Mesothelial cell of epicardium (in vitro differentiated cells): ENCODE results near the gene PTPRN2. TPM values are rescaled to one million over a fixed set of nuclear protein-coding genes. Genes with fewer than 3 reads are reported as not detected.

ENCODE experiments used
- DNase-seq, 2 experiments: peaks; one replicate each; pipeline ENCODE4 v3.0.0; 2021; ENCODE audit warnings: low spot score in 2 of 2; ENCODE audit not compliant: unreplicated experiment in 2 of 2
- H3K27ac Mint-ChIP-seq: 2 replicates; pipeline ENCODE4 v1.8.0; 2021; ENCODE audit warnings: mixed read lengths
- H3K27me3 Mint-ChIP-seq: 2 replicates; pipeline ENCODE4 v1.8.0; 2021; ENCODE audit warnings: low read depth, mixed read lengths
- H3K36me3 Mint-ChIP-seq: 2 replicates; pipeline ENCODE4 v1.8.0; 2021; ENCODE audit warnings: mixed read lengths
- H3K4me1 Mint-ChIP-seq: 2 replicates; pipeline ENCODE4 v1.8.0; 2021; ENCODE audit warnings: mixed read lengths
- H3K4me3 Mint-ChIP-seq: 2 replicates; pipeline ENCODE4 v1.8.0; 2021; ENCODE audit warnings: mild to moderate bottlenecking, moderate library complexity, mixed read lengths
- H3K9me3 Mint-ChIP-seq: 2 replicates; pipeline ENCODE4 v1.8.0; 2021; ENCODE audit warnings: mixed read lengths
- CTCF ChIP-seq: fragments of 200-600 bp; sonication (generic); IDR thresholded peaks from one replicate; pipeline ENCODE4 v1.5.0; 2021; ENCODE audit warnings: antibody characterized with exemption; ENCODE audit not compliant: unreplicated experiment
- total RNA-seq: library from RNA; stranded (reverse); gene quantifications from 3 replicates; pipeline ENCODE4 v1.2.1, GENCODE V29; 2021

The PTPRN2 gene
- total RNA-seq, 1 donor from 2014 or later, result 2.2 TPM

GRCh38 chr7:157723205-157723604, 864.4 kb downstream of the PTPRN2 start:
- Mint-ChIP-seq H3K27ac (no peak overlapping the region), H3K27me3 (peaks cover 55% of the 10 kb centered on the region), H3K4me3 (no peak overlapping the region), H3K36me3 (no peaks in the 10 kb centered on the region), H3K9me3 (no peaks in the 10 kb centered on the region), H3K4me1 (no peaks in the 10 kb centered on the region)
- DNase-seq, result no peak
- TF ChIP-seq CTCF, result no peak

GRCh38 chr7:157722137-157723060, 865.2 kb downstream of the PTPRN2 start:
- TF ChIP-seq CTCF, result no peak
- H3K4me3 Mint-ChIP-seq, result no peak overlapping the region
- no peak overlapping the region for H3K27ac Mint-ChIP-seq
- DNase-seq, result no peak
- no peaks in the 10 kb centered on the region for H3K9me3 Mint-ChIP-seq
- no peaks in the 10 kb centered on the region for H3K4me1 Mint-ChIP-seq
- H3K27me3 Mint-ChIP-seq, result peaks cover 55% of the 10 kb centered on the region
- H3K36me3 Mint-ChIP-seq, result no peaks in the 10 kb centered on the region

- peaks cover 47% of the 10 kb centered on the region for H3K27me3 Mint-ChIP-seq
Observed at GRCh38 chr7:157721468-157722136, 866.0 kb downstream of the PTPRN2 start.

GRCh38 chr7:157719705-157720655, 867.6 kb downstream of the PTPRN2 start:
- H3K9me3 Mint-ChIP-seq, result no peaks in the 10 kb centered on the region
- no peak overlapping the region for H3K27ac Mint-ChIP-seq
- H3K36me3 Mint-ChIP-seq, result no peaks in the 10 kb centered on the region
- TF ChIP-seq CTCF, result no peak
- H3K4me1 Mint-ChIP-seq, result no peaks in the 10 kb centered on the region
- no peak overlapping the region for H3K4me3 Mint-ChIP-seq
- H3K27me3 Mint-ChIP-seq, result peaks cover 49% of the 10 kb centered on the region
- no peak for DNase-seq

More at GRCh38 chr7:157721468-157722136, 866.0 kb downstream of the PTPRN2 start:
- no peak for TF ChIP-seq CTCF
- H3K27ac Mint-ChIP-seq, result no peak overlapping the region
- H3K36me3 Mint-ChIP-seq, result no peaks in the 10 kb centered on the region
- no peaks in the 10 kb centered on the region for H3K4me1 Mint-ChIP-seq
- no peak for DNase-seq
- no peak overlapping the region for H3K4me3 Mint-ChIP-seq
- no peaks in the 10 kb centered on the region for H3K9me3 Mint-ChIP-seq

- no peak overlapping the region for H3K27ac Mint-ChIP-seq
- H3K27me3 Mint-ChIP-seq, result peaks cover 50% of the 10 kb centered on the region
Observed at GRCh38 chr7:157719008-157719682, 868.5 kb downstream of the PTPRN2 start.

More at GRCh38 chr7:157719008-157719682, 868.5 kb downstream of the PTPRN2 start:
- H3K4me1 Mint-ChIP-seq, result no peaks in the 10 kb centered on the region
- H3K4me3 Mint-ChIP-seq, result no peak overlapping the region
- no peaks in the 10 kb centered on the region for H3K9me3 Mint-ChIP-seq
- H3K36me3 Mint-ChIP-seq, result no peaks in the 10 kb centered on the region
- no peak for DNase-seq
- no peak for TF ChIP-seq CTCF
